ENCODE results near the gene VASH1. TPM values are rescaled to one million over a fixed set of nuclear protein-coding genes. Genes with fewer than 3 reads are reported as not detected.
"Not testable (repeated sequence)": the region's sequence is repeated elsewhere in the genome, so short reads cannot be mapped to it uniquely, and the experiment has no call there.

Gene VASH1
- total and polyA plus RNA-seq, 2 donors from 2014 or later = 4.1 to 14.7 TPM

DNA sequence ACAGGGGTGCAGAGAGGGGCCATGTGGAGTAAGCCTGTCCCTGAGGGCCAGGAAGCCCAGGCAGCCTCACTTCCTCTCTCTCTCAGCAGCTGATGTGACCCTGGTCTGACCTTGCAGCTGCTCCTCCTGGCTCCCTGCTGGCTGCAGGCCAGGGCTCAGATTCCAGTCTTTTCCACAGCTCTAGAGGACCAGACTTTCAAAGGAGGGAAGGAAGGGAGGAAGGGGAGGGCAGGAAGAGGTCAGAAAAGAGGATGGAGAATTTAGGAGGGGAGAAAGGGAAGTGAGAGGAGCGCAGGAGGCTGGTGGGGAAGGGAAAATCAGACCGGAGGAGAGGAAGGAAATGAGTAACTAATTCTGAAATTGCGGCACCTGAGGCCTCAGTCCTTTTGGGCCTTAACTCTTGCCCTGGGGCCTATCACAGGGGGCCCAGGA, 40.9 kb upstream of the VASH1 start:
- intact Hi-C loops (cut with DNase I) = no loop called here
- DNase-seq (peak; percentile 74 to 91 (median 79)), FAIRE-seq (no peak)
- Histone ChIP-seq H3K9ac (ENCODE audit: low read length in 3 of 3) (no peak overlapping the region), H3K27me3 (ENCODE audit: control insufficient read depth, insufficient read depth, low read length) (no peaks in the 10 kb centered on the region), H3K4me1 (ENCODE audit: control insufficient read depth in 2 of 3, insufficient read depth in 2 of 3, low read depth in 1 of 3, low read length in 3 of 3) (peaks cover 0 to 8% (median 0%) of the 10 kb centered on the region in 3 donors), H3K27ac (ENCODE audit: low read depth in 2 of 2, low read length in 2 of 2) (peak overlapping the region in 1 of 2 donors; percentile 63), H3K4me3 (ENCODE audit: low read length in 3 of 3) (no peak overlapping the region), H3K36me3 (ENCODE audit: control insufficient read depth in 2 of 3, insufficient read depth in 3 of 3, low read length in 3 of 3) (no peaks in the 10 kb centered on the region), H3K9me3 (ENCODE audit: control insufficient read depth in 2 of 3, insufficient read depth in 1 of 3, low read length in 3 of 3) (no peaks in the 10 kb centered on the region)
- TF ChIP-seq, protein P1, sequence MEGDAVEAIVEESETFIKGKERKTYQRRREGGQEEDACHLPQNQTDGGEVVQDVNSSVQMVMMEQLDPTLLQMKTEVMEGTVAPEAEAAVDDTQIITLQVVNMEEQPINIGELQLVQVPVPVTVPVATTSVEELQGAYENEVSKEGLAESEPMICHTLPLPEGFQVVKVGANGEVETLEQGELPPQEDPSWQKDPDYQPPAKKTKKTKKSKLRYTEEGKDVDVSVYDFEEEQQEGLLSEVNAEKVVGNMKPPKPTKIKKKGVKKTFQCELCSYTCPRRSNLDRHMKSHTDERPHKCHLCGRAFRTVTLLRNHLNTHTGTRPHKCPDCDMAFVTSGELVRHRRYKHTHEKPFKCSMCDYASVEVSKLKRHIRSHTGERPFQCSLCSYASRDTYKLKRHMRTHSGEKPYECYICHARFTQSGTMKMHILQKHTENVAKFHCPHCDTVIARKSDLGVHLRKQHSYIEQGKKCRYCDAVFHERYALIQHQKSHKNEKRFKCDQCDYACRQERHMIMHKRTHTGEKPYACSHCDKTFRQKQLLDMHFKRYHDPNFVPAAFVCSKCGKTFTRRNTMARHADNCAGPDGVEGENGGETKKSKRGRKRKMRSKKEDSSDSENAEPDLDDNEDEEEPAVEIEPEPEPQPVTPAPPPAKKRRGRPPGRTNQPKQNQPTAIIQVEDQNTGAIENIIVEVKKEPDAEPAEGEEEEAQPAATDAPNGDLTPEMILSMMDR (IDR thresholded peaks at IDR 0.05; ENCODE audit: borderline replicate concordance, extremely low read depth, insufficient read depth) = no peak

DNA sequence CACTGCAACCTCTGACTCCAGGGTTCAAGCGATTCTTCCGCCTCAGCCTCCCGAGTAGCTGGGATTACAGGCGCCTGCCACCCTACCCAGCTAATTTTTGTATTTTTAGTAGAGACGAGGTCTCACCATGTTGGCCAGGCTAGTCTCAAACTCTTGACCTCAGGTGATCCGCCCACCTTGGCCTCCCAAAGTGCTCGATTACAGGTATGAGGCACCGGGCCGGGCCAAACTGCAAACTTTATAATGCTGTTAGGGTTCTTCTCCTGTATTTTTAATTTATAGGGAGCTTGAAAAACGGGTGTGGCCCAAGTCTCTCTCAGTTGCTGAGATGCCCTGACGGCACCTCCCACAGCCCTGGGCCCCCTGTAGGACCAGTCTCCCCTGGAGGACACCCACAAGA, 39.8 kb upstream of the VASH1 start:
- FAIRE-seq; H3K36me3 ChIP-seq (ENCODE audit: control insufficient read depth in 2 of 3, insufficient read depth in 3 of 3, low read length in 3 of 3); H3K4me3 ChIP-seq (ENCODE audit: low read length in 3 of 3); intact Hi-C loops (cut with DNase I); H3K9me3 ChIP-seq (ENCODE audit: control insufficient read depth in 2 of 3, insufficient read depth in 1 of 3, low read length in 3 of 3); H3K27ac ChIP-seq (ENCODE audit: low read depth in 2 of 2, low read length in 2 of 2); DNase-seq; H3K9ac ChIP-seq (ENCODE audit: low read length in 3 of 3); H3K27me3 ChIP-seq (ENCODE audit: control insufficient read depth, insufficient read depth, low read length); H3K4me1 ChIP-seq (ENCODE audit: control insufficient read depth in 2 of 3, insufficient read depth in 2 of 3, low read depth in 1 of 3, low read length in 3 of 3): not testable (repeated sequence)

DNA sequence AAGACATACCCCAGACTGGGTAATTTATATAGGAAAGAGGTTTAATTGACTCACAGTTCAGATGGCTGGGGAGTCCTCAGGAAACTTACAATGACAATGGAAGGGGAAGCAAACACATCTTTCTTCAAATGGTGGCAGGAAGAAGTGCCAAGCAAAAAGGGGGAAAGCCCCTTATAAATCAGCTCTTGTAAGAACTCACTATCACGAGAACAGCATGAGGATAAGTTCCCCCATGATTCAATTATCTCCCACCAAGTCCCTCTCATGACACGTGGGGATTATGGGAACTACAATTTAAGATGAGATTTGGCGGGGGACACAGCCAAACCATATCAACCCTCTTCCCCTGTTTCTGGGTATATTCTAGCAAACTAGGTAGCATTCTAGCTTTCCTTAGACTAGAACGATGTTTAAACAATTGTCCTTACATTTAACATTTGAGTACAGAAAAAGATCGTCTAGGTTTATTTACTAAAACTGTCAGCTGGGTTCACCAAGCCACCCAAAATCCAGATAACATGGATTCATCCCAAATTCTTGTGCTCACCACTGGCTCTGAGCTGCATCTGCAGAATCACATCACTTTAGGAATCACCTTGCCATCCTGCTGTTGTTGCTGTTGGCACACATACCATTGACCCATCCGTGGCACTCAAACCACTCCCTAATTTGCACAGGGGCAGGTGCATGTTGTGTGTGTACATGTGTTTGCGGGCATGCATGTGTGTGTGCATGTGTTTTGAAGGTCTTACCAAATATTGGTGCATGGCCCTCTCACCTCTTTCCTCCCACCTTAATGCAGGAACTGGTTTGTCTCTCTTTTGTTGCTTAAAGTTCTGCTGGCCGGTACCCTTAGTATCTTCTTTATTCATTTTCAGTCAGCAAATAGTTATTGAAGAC, 36.4 kb upstream of the VASH1 start:
- Histone ChIP-seq H3K36me3 (ENCODE audit: control insufficient read depth in 2 of 3, insufficient read depth in 3 of 3, low read length in 3 of 3) (no peaks in the 10 kb centered on the region), H3K9ac (ENCODE audit: low read length in 3 of 3) (no peak overlapping the region), H3K4me1 (ENCODE audit: control insufficient read depth in 2 of 3, insufficient read depth in 2 of 3, low read depth in 1 of 3, low read length in 3 of 3) (peaks cover 0 to 5% (median 0%) of the 10 kb centered on the region in 3 donors), H3K9me3 (ENCODE audit: control insufficient read depth in 2 of 3, insufficient read depth in 1 of 3, low read length in 3 of 3) (no peaks in the 10 kb centered on the region), H3K27ac (ENCODE audit: low read depth in 2 of 2, low read length in 2 of 2) (no peak overlapping the region), H3K27me3 (ENCODE audit: control insufficient read depth, insufficient read depth, low read length) (no peaks in the 10 kb centered on the region), H3K4me3 (ENCODE audit: low read length in 3 of 3) (no peak overlapping the region)
- DNase-seq = no peak
- FAIRE-seq = no peak
- intact Hi-C loops (cut with DNase I) = no loop called here
- TF ChIP-seq, protein P1 (IDR thresholded peaks at IDR 0.05; ENCODE audit: borderline replicate concordance, extremely low read depth, insufficient read depth) = no peak

DNA sequence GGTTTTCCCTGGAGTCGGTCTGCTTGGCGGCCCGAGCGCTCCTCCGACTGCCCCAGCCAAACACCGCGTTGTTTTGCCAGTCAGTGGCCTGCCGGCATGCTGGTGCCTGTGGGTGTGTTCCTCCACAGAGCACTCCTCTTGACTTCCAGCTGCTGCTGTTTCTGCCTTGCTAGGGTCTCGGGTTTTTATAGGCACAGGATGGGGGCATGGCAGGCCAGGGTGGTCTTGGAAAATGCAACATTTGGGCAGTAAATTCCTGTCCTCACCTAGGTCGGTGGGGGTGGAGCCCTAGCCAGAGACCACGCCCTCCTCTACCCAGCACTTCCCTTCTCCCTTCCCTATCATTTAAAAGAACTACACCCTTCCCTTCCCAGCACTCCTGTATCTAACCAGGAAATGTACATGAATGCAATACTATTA, 34.7 kb upstream of the VASH1 start:
- Histone ChIP-seq H3K36me3 (ENCODE audit: control insufficient read depth in 2 of 3, insufficient read depth in 3 of 3, low read length in 3 of 3) (no peaks in the 10 kb centered on the region), H3K4me3 (ENCODE audit: low read length in 3 of 3) (no peak overlapping the region), H3K9ac (ENCODE audit: low read length in 3 of 3) (no peak overlapping the region), H3K27ac (ENCODE audit: low read depth in 2 of 2, low read length in 2 of 2) (no peak overlapping the region), H3K27me3 (ENCODE audit: control insufficient read depth, insufficient read depth, low read length) (no peaks in the 10 kb centered on the region), H3K4me1 (ENCODE audit: control insufficient read depth in 2 of 3, insufficient read depth in 2 of 3, low read depth in 1 of 3, low read length in 3 of 3) (no peaks in the 10 kb centered on the region), H3K9me3 (ENCODE audit: control insufficient read depth in 2 of 3, insufficient read depth in 1 of 3, low read length in 3 of 3) (no peaks in the 10 kb centered on the region)
- DNase-seq (no peak), FAIRE-seq (no peak)
- intact Hi-C loops (cut with DNase I) = no loop called here
- TF ChIP-seq, protein P1 (IDR thresholded peaks at IDR 0.05; ENCODE audit: borderline replicate concordance, extremely low read depth, insufficient read depth) = no peak

Data from kidney (tissue), 14 donors.